ENCODE data around the gene USP12.

- TF ChIP-seq CTCF (IDR thresholded peaks at IDR 0.05) (no peak), TEAD4 (CRISPR knock-in tag; IDR thresholded peaks at IDR 0.05) (no peak), OVOL2 (CRISPR knock-in tag; IDR thresholded peaks at IDR 0.05; ENCODE audit: borderline replicate concordance) (no peak), CREM (CRISPR knock-in tag; IDR thresholded peaks at IDR 0.05) (no peak), NFATC4 (CRISPR knock-in tag; IDR thresholded peaks at IDR 0.05) (no peak), E2F1 (CRISPR knock-in tag; IDR thresholded peaks at IDR 0.05) (no peak), ZNF232 (CRISPR knock-in tag; IDR thresholded peaks at IDR 0.05) (no peak), ZNF263 (CRISPR knock-in tag; IDR thresholded peaks at IDR 0.05; ENCODE audit: low read depth) (no peak), PRDM15 (CRISPR knock-in tag; IDR thresholded peaks at IDR 0.05) (no peak), NFYB (CRISPR knock-in tag; conservative IDR thresholded peaks at IDR 0.05; ENCODE audit: low read depth) (no peak), JUN (CRISPR knock-in tag; IDR thresholded peaks at IDR 0.05) (no peak), CREB1 (CRISPR knock-in tag; IDR thresholded peaks at IDR 0.05) (no peak)
- TF ChIP-seq, protein P1, sequence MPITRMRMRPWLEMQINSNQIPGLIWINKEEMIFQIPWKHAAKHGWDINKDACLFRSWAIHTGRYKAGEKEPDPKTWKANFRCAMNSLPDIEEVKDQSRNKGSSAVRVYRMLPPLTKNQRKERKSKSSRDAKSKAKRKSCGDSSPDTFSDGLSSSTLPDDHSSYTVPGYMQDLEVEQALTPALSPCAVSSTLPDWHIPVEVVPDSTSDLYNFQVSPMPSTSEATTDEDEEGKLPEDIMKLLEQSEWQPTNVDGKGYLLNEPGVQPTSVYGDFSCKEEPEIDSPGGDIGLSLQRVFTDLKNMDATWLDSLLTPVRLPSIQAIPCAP (CRISPR knock-in tag; IDR thresholded peaks at IDR 0.05), result no peak
- TF ChIP-seq, protein P2, sequence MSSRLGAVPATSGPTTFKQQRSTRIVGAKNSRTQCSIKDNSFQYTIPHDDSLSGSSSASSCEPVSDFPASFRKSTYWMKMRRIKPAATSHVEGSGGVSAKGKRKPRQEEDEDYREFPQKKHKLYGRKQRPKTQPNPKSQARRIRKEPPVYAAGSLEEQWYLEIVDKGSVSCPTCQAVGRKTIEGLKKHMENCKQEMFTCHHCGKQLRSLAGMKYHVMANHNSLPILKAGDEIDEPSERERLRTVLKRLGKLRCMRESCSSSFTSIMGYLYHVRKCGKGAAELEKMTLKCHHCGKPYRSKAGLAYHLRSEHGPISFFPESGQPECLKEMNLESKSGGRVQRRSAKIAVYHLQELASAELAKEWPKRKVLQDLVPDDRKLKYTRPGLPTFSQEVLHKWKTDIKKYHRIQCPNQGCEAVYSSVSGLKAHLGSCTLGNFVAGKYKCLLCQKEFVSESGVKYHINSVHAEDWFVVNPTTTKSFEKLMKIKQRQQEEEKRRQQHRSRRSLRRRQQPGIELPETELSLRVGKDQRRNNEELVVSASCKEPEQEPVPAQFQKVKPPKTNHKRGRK (CRISPR knock-in tag; IDR thresholded peaks at IDR 0.05; ENCODE audit: borderline replicate concordance), result no peak
Measured at GRCh38 chr13:27139565-27139964, 32.0 kb downstream of the USP12 start.
